ENCODE results near the gene PIBF1.

DNA sequence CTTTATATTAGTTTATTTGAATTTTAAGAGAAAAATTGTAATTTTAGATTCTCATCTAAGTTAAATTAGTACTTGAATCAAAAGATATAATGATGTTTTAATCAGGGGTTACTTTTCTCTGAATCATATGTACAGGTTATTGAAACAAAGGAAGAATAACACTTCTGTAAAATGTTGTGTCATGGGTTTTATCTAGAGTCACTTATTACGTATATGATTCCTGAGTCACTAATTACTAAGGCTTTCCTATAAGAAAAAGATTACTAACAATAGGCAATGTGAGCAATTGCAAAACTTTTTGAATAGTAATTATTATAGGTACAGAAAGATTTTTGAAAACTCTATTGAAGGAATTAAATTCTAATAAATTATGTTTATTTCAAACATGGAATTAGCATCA, 177.7 kb downstream of the PIBF1 start:
- TF ChIP-seq, protein P1, sequence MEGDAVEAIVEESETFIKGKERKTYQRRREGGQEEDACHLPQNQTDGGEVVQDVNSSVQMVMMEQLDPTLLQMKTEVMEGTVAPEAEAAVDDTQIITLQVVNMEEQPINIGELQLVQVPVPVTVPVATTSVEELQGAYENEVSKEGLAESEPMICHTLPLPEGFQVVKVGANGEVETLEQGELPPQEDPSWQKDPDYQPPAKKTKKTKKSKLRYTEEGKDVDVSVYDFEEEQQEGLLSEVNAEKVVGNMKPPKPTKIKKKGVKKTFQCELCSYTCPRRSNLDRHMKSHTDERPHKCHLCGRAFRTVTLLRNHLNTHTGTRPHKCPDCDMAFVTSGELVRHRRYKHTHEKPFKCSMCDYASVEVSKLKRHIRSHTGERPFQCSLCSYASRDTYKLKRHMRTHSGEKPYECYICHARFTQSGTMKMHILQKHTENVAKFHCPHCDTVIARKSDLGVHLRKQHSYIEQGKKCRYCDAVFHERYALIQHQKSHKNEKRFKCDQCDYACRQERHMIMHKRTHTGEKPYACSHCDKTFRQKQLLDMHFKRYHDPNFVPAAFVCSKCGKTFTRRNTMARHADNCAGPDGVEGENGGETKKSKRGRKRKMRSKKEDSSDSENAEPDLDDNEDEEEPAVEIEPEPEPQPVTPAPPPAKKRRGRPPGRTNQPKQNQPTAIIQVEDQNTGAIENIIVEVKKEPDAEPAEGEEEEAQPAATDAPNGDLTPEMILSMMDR (conservative IDR thresholded peaks at IDR 0.05; ENCODE audit: low read depth, low read length), result no peak
- no peak for TF ChIP-seq EZH2 (IDR thresholded peaks at IDR 0.05; ENCODE audit: borderline replicate concordance, low read depth, low read length, poor library complexity, severe bottlenecking)

All from A673 (cell line).